Activated naive CD4-positive, alpha-beta T cell treated with anti-CD3 and anti-CD28 coated beads, Interleukin-2, amount 50 U/mL, for 16 hours (primary cell): ENCODE results near the gene MPRIP.
"Not testable (repeated sequence)": the region's sequence is repeated elsewhere in the genome, so short reads cannot be mapped to it uniquely, and the experiment has no call there.

Experiments used
- DNase-seq: peaks from one replicate; pipeline ENCODE4 v3.0.0-alpha.2; 2020

Gene MPRIP

DNA sequence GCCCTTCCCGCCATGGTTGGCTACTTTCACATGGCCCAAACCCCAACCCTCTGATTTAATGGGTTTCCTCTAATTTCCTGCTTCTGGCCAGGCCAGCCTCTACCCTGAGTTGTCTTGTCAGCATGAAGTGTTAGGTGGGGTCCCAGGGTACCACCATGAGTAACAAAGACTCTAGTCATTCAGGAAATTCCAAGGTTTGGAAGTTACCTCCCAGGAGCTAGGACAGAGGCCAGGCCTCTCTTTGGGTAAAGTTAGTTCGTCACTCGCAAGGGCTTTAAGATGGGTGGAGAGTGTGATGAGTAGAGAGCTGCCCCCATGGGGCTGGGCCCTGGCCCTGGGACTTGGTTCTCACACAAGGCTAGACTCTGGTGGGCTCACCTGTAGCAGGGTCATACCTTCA lies 109.3 kb downstream of the MPRIP start:
- DNase-seq = no peak

DNA sequence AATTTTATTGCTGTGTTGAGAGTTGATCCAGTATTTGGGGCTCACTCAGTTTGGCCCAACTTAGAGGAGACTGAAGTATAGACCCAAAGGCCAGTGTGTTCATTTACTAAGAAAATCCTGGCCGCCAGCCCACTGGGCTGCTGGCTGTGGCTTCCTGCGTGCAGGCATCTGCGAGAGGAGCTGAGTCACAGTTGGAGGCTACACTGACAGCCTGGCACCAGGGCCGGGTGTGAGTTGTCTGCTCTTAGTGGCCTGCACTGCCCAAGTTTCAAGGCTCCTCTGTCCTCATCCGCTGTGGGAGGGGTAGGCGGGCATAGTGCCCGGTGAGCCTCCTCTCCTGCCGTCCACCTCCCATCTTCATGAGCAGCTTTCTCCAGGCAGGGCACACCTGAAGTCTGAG lies 109.7 kb downstream of the MPRIP start:
- no peak for DNase-seq

DNA sequence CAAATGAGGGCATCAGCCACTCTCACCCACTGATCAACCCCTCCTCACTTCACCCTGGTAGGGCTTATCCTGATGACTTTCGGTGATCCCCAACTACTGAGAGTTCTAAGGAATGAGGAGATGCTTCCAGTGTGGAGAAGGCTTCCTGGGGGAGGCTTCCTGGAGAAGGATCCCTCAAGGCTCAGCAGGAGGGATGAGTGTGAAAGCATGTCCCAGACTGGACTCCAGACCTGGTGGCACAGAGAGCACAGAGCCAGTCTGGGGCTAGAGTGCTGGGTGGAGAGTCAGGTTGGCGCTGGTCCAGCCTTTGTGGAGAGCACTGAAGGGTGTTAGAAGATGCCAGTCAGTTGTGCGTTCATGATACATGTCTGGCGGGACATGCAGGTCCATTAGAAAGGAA lies 110.1 kb downstream of the MPRIP start:
- no peak for DNase-seq

DNA sequence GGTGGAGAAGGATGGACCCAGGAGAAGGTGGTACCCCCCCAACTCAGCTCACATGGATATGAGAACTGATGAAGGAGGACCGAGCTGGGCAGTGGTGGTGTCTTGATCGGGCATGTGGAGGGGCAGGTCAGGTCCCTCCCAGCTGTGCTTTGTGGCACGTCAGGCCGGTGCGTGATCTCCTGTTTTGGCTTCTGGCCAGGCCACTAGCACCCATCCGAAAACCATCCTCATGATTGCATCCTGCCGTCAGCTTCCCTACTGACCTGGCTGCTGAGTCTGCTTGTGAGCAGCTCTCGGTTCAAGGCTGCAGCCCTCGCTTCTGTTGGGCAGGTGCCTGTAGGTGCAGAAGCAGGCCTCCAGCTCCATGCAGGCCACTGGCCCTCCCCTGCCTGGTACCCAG lies 110.8 kb downstream of the MPRIP start:
- no peak for DNase-seq

DNA sequence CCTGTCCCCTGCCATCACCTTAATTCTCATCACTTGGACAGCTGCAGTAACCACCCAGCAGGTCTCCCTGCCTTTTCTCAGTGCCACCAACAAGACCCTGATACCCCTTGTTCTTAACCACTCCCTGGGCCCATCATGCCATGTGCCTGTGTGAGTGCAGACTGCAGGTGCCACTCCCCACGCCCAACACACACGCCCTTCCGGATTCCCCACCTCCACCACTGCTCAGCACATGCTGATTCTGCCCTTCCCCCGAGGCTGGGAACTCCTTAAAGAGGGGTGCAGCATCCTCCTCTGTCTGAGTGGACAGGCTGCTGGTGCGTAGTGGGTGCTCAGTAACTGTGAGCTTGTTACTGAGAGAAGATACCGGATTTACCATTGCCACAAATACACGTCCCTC lies 111.5 kb downstream of the MPRIP start:
- DNase-seq = no peak

DNA sequence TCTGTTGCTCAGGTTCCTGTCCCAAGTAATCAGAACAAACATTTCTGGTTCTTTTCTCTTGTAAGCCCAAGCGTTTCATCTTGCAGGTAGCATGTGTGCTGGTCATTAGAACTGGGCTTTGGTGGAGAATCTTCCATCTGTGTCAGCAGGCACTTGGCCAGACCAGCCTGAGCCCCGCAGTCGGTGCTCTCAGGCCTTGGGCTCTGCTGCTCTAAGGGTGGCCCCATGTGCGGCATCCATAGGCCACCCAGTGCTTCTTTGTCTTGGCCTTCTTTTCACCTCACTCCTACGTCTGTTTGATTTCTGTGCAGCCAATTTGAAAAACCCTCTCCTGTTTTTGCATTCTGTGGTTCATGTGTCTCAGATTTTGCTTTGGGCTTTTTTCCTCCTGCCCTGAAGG lies 112.3 kb downstream of the MPRIP start:
- DNase-seq = no peak

DNA sequence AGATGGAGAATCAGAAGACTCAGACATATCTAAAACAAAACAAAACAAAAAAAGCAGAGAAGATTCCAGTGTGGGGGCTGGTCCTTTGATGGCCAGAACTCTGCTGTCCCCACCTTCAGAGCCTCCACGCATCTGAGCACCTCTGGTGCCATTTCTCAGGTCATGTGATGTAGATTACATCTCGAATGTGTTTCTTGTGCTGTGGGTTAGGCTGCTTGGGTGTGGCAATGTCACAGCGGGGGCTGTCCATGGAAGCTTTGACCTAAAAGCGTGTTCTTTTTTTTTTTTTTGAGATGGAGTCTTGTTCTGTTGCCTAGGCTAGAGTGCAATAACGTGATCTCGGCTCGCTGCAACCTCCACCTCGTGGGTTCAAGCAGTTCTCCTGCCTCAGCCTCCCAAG lies 112.7 kb downstream of the MPRIP start:
- DNase-seq = no peak

DNA sequence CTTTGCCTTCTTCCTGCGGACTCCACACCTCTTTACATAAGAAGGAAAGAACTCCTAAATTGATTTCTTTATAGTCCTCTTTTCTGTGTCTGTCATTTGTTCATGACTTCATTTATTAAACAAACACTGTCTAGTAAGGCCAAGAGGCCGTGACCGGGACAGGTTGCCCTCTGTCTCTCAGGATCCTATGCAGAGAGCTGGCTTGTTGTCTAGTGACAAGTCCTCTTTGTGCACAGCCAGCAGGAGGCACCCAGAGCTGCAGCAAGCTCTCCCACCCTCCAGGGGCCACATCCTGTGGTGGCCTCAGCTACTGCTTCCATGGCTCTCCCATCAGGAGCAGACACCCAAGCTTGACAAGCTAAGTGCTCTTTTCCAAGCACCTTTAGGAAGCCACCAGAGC lies 113.3 kb downstream of the MPRIP start:
- no peak for DNase-seq

DNA sequence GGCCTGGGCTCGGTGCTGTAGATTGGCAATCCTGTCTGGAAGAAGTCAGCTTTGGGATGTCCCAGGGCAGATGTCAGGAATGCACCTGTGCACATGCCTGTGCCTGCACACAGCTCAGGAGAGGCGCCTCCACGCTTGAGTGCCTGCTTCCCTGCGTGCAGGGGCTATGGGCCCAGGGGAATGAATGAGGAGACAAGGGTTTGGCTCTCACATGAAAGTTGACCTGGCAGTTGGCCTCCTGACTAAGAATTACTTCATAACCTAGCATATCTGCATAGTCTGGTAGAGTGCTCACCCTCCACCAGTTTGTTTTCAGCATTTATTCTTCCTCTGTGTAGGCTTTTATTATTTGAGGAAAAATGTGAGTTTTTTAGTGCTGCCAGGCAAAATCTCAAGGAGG lies 113.8 kb downstream of the MPRIP start:
- DNase-seq = no peak

DNA sequence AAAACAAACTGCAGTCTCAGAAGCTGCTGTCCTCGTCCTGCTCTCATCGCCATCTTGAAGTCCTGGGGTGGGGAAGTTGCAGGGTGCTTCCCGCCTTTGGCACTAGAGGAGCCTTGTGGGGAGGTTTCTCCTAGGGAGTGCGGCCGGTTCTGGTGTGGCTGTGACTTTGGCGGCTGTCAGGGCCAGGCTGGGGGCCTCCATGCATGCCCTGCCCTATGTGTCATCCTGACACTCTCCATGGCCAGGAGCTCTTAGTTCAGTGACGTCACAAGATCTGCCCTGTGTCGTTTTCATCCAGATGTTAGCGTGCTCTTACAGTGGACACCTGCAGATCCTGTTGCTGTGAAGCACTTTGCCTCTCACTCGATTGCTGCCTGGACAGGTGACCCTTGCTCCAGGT lies 114.3 kb downstream of the MPRIP start:
- no peak for DNase-seq

DNA sequence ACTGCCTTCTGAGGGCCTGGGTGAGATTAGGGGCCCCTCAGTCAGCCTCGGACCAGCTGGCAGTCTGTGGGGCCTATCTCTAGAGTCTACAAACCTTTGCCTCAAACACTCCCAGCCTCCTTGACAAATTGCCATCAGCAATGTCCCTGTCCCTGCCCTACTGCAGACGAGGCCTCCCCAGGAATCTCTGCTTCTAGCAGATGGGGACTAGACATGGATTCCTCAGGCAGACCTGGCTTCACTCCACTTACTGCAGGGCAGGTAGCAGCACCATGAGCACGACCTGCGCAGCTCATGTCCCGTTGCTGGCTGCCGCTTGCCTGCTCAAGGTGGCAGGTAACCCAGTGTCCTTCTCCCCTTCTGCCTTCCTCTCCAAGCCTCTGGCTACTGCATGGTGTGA lies 114.8 kb downstream of the MPRIP start:
- DNase-seq = no peak

DNA sequence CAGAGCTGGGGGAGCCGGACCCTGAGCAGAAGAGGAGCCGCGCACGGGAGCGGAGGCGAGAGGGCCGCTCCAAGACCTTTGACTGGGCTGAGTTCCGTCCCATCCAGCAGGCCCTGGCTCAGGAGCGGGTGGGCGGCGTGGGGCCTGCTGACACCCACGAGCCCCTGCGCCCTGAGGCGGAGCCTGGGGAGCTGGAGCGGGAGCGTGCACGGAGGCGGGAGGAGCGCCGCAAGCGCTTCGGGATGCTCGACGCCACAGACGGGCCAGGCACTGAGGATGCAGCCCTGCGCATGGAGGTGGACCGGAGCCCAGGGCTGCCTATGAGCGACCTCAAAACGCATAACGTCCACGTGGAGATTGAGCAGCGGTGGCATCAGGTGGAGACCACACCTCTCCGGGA lies 116.2 kb downstream of the MPRIP start:
- DNase-seq = not testable (repeated sequence)

DNA sequence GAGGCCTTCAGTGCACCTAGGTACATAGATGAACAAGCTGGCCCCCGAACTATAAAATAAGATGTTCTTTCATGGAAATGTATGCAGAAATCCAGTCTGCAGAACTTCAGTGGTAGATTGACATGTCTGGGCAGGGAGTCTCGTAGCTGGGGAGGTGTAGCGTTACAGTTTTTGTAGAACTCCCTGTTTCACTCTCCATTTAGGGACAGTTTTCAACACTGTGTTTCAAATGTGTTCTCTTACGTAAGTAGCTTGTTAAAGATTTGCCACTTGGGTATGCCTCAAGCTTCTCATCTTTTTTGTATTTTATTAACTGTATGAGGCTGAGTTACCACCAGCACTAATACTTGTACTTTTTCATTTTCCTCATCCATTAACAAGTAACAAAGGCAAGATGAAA lies 117.3 kb downstream of the MPRIP start:
- DNase-seq = no peak

DNA sequence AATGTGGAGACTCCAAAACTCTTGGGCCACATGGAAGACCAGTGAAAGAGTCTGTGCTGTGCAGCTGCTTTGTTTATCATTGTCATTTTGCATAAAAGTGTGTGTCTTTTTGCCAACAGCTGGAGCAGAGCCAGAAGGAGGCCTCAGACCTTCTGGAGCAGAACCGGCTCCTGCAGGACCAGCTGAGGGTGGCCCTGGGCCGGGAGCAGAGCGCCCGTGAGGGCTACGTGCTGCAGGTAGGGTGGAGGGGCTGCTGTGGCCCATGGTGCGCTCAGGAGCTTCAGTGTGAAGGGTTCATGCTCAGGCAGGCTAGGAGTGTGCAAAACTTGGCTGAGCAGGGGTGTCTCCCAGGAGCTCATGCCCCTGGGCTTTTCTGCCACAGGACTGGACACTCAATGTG lies 118.9 kb downstream of the MPRIP start:
- no peak for DNase-seq

DNA sequence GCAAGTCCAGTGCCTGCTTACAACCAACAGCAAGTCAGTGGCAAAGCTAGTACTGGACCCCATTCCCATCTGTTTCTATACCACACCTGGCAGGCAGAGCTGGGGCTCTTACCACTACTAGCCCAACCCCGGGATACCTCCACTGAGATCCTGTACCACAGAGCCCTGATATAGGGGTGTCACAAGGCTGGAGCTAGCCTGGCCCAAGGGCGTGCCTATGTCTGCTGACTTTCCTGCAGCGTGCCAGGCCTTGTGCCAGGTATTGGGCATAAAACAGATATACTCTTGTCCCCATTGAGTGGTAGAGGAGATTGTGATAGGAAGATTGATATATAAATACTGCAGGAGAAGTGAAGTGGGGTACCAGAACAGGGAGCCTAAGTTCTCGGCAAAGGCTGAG lies 119.5 kb downstream of the MPRIP start:
- DNase-seq = no peak

DNA sequence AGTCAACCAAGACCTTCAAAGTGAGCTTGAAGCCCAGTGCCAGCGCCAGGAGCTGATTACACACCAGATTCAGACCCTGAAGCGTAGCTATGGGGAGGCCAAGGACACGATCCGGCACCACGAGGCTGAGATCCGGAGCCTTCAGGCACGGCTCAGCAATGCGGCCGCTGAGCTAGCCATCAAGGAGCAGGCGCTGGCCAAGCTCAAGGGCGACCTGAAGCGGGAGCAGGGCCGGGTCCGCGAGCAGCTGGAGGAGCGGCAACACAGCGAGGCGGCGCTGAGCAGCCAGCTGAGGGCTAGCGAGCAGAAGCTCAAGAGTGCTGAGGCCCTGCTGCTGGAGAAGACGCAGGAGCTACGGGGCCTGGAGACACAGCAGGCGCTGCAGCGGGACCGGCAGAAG lies 121.9 kb downstream of the MPRIP start:
- DNase-seq = no peak

DNA sequence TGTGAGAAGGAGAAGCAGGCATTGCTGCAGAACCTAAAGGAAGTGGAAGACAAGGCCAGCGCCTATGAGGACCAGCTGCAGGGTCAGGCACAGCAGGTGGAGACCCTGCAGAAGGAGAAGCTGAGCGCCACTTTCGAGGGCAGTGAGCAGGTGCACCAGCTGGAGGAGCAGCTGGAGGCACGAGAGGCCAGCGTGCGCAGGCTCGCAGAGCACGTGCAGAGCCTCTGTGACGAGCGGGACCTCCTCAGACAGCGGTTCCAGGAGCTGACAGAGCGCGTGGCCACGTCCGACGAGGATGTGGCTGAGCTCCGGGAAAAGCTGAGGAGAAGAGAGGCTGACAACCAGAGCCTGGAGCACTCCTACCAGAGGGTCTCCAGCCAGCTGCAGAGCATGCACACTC lies 122.4 kb downstream of the MPRIP start:
- DNase-seq = no peak

DNA sequence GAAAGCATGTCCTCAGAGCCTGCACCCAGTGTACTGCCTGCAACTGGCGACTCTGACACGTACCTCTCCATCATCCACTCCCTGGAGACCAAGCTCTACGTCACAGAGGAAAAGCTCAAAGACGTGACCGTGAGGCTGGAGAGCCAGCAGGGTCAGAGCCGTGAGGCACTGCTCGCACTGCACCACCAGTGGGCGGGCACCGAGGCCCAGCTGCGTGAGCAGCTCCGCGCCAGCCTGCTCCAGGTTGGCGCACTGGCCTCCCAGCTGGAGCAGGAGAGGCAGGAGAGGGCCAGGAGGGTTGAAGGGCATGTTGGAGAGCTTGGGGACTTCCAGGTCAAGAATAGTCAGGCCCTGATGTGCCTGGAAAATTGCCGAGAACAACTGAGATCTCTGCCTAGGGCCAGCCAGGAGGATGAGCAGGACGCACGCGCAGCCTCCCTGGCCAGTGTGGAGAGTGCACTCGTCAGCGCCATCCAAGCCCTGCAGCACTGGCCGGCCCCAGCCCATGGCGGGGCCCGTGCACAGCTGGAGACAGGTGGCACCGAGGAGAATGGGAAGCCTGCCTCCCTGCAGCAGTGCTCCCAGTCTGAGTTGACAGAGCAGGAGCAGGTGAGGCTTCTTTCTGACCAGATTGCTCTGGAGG lies 123.5 kb downstream of the MPRIP start:
- no peak for DNase-seq

DNA sequence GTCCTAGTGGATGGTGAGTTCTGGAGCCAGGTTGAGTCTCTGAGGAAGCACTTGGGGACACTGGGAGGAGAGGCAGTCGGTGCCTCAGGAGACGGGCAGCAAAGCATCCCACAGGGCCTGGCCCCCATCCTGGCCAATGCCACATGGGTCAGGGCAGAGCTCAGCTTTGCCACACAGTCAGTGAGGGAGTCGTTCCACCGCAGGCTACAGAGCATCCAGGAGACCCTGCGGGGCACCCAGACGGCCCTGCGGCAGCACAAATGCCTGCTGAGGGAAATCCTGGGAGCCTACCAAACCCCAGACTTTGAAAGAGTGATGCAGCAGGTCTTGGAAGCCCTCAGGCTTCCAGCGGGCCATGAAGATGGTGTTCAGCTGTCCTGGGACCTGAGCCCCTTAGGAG lies 124.2 kb downstream of the MPRIP start:
- DNase-seq = no peak

DNA sequence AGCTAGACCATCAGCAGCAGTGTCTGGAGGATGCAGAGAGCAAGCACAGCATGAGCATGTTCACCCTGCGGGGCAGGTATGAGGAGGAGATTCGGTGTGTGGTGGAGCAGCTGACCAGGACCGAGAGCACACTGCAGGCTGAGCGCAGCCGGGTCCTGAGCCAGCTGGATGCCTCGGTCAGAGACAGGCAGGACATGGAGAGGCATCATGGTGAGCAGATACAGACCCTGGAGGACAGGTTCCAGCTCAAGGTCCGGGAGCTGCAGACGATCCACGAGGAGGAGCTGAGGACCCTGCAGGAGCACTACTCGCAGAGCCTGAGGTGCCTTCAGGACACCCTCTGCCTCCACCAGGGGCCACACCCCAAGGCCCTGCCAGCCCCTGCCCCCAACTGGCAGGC lies 125.1 kb downstream of the MPRIP start:
- DNase-seq = no peak

DNA sequence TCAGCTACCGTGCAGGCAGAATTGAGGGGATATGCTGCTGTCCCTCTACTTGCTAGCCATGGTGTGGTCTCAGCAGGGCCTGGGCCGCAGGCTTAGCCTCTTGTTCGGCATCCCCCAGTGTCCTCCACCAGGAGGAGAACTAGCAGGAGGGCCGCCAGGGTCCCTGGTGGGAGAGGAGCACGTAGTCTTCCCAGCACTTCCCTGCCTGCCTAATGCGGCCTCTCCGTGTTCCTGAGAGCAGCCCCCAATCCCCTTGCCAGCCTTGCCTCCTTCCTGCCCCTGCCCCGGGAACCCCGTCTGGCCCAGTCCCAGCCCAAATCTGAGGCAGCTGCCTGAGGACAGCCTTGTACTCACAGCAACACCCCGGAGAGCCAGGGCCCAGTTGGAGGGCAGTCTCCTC lies 125.7 kb downstream of the MPRIP start:
- DNase-seq = no peak

DNA sequence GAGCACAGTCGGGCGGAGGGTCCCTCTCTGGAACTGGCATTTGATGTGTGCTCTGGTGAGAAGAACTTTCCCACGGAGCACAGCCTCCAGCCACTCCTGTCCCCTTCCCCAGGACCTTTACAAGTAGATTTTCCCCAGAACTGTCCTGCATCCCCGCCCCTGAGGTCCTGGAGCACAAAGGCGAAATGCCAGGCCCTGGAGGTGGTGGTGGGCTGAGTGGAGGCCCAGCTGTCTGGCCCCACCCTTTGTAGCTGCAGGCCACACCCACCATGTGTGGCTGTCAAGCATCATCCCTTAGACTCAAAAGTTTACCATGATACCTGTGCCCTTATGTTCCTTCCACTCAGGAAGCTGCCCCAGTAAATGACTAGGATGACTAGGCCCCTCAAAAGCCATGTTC lies 126.1 kb downstream of the MPRIP start:
- DNase-seq = no peak

DNA sequence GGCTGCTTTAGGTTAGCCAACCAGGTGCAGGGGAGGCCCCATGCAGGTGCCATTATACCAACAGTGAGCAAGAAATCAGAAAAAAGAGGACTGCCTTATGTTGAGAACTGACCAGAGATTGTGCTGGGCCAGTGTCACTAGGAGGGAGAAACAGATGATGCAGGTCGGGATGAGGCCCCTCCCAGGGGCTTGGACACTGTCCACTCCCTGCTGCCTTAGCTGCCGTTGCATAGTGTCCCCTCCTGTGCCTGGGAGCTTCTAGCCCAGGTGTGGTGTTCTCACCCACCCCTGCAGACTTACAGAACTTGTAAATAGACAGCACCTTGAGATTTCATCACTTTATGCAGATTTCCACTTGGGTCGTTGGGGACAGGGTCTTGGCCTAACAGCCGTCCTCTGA lies 127.1 kb downstream of the MPRIP start:
- no peak for DNase-seq

DNA sequence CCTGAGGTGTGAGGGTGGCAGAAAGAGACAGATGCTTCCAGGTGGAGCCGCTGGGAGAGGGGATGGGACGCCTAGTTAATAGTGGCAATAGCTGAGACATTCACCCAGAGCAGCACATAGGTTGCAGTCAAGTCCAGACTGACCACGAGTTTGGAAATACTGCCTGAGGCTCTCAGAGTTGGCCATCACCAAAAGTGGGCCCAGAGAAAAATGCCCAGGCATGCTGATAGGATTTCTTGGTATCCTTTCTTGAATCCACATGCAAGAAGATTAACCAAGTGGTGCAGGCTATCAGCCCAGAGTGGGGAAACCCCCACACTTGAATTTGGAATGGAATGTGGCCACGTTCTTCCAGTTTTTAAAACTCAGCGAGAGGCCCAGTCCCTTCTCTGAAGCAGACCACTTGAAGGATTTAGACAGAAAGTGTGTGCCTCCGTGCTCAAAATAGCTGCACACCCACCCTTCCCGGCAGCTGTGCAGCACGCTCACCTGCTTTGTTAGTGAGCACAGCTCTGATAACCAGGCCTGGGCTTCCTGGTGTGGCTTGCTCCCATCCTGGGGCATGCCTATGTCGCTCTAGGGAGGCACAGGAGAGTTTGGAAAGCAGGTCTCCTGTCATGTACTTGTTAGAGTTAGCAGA lies 128.2 kb downstream of the MPRIP start:
- DNase-seq = no peak

DNA sequence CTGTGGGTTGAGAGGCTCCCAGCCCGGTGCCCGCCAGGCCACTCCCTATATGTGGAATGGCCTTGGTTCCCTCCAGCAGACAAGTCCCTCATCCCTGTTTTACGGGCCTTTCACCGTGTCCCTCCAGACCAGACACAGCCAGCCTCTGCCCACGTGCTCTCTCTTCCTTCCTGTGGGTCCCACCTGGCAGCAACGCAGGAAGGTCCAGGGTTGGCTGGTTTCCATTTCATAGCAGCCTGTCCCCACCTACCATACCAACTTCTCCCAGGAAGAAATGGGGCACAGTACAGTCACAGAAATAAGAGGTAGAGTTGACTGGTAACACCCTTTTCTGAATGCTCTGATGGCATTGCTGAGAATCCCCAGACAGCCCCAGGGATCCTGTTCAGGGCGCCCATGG lies 128.9 kb downstream of the MPRIP start:
- DNase-seq = no peak
